Choroid plexus epithelial cell (primary cell): ENCODE measurements around the gene ETV6.

ENCODE experiments used
- DNase-seq: peaks from one replicate; pipeline ENCODE4 v3.0.0-alpha.2; 2010; ENCODE audit warnings: low read depth
- H3K4me3 ChIP-seq: 2 replicates; pipeline ENCODE4 v1.5.1; 2011; ENCODE audit warnings: low read depth, mild to moderate bottlenecking, control low read depth, low read length, moderate library complexity
- TF ChIP-seq, protein P1 (sequence below): conservative IDR thresholded peaks from 2 replicates; pipeline ENCODE4 v1.5.1; 2011; ENCODE audit warnings: low read depth, mild to moderate bottlenecking, control low read depth, inconsistent platforms, low read length, moderate library complexity

The ETV6 gene

DNA sequence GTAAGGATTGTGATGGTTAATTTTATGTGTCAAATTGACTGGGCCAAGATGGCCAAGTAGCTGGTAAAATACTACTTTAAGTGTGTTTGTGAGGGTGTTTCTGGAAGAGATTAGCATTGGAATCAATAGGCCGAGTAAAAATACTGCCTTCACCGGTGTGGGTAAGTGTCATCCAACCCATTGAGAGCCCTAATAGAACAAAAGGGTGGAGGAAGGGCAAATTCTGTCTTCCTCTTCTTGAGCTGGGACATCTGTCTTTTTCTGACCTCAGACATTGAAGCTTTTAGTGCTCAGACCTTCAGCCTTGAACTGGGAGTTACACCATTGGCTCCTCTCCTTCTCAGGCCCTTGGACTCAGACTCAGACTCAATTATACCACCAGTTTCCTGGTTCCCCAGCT lies 8.0 kb upstream of the ETV6 start:
- DNase-seq: no peak
- TF ChIP-seq, protein P1, sequence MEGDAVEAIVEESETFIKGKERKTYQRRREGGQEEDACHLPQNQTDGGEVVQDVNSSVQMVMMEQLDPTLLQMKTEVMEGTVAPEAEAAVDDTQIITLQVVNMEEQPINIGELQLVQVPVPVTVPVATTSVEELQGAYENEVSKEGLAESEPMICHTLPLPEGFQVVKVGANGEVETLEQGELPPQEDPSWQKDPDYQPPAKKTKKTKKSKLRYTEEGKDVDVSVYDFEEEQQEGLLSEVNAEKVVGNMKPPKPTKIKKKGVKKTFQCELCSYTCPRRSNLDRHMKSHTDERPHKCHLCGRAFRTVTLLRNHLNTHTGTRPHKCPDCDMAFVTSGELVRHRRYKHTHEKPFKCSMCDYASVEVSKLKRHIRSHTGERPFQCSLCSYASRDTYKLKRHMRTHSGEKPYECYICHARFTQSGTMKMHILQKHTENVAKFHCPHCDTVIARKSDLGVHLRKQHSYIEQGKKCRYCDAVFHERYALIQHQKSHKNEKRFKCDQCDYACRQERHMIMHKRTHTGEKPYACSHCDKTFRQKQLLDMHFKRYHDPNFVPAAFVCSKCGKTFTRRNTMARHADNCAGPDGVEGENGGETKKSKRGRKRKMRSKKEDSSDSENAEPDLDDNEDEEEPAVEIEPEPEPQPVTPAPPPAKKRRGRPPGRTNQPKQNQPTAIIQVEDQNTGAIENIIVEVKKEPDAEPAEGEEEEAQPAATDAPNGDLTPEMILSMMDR: no peak
- H3K4me3 ChIP-seq: no peak overlapping the region

GRCh38 chr12:11642785-11643184 lies 6.7 kb upstream of the ETV6 start:
- TF ChIP-seq, protein P1: no peak

DNA sequence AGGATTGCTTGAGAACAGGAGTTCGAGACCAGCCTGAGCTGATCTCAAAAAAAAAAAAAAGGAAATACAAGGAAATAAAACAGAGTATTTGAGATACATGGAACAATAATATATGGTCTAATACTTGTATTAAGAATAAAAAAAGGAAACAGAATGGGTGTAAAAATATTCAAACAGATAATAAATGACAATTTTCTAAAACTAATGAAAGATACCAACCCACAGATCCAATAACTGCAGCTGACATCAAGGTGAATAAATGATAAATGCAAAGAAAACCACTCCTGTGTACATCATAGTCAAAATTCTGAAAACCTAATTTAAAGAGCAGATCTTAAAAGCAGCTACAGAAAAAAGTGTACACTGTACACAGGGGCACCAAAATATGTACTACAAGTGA lies 4.1 kb upstream of the ETV6 start:
- DNase-seq: no peak
- H3K4me3 ChIP-seq: no peak overlapping the region
- TF ChIP-seq, protein P1: no peak

More at GRCh38 chr12:11642785-11643184, 6.7 kb upstream of the ETV6 start:
- no peak overlapping the region for H3K4me3 ChIP-seq
- no peak for DNase-seq

- TF ChIP-seq, protein P1: peak; percentile 32
- peak overlapping the region; percentile 81 for H3K4me3 ChIP-seq
- peak; percentile 75 for DNase-seq
Observed at GRCh38 chr12:11648514-11649412, 711 bp upstream of the ETV6 start.

DNA sequence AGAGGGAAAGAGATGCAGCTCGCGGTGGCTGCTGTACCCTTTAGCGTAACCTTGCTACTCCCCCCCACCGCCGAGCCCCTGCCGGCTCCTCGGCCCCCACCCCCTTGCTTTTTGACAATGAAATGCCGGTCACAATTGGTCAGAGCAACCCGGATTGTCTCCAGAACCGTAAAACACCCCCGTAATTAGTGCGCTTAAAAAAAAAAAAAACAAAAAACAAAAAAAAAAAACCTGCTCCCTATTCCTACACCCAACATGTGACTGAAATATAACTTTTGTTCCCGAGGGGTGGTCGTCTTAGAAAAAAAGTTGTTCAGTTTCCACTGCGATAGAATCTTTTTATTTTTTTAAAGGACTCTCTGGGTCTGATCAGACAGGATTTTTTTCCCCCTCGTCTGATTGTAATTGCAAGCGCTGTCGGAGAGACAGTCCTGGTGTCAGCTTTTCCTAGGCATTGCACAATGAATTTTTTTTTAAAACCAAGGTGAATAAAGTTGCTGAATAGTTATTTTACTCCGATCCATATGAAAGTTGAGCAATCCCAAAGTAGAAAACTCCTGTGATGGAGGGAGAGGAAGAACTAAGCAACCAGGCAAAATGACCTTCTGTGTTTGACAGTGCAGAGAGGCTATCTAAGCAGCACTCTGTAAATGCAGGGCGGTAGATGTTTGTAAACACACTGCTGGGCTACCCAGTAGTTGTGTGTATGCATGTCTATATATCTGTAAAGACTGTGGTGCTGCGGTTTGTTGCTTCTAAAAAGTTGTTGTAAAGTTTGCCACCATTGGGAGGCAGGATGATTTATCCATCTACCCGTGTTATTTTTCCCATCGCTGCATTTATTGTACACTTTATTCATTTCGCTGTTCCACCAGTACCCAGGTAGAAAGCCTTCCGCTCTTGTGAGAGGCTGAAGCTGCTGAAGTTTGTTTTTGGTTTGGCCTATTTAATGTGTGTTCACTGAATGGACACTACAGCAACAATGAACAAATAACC lies 1.1 kb downstream of the ETV6 start:
- peak; percentile 60 for DNase-seq

DNA sequence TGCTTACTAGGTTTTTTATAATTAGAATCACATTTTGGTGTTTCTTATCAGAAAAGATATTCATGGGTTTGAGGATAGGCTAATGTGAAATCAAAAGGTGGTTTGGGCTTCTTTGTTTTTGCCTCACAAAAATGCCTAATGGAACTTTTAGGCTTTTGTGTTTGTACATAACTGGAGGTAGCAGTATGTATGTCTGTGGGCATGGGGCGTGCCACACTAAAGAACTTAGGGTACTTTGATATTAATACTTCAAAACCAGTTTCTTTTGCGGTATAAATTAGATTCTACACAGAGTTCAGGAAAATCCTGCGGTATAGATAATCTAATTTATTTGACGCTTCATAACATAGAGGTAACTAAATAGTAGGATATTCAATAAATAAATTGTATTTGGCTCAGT lies 1.9 kb downstream of the ETV6 start:
- TF ChIP-seq, protein P1: no peak
- H3K4me3 ChIP-seq: peak overlapping the region; percentile 81
- no peak for DNase-seq

More for the DNA sequence above, 1.1 kb downstream of the ETV6 start:
- peak overlapping the region; percentile 81 for H3K4me3 ChIP-seq
- TF ChIP-seq, protein P1: peak; percentile 29
